HEK293T (cell line): ENCODE results near the gene CDK14.

Experiments used
- CTCF ChIA-PET: fragments of 350-600 bp; formaldehyde crosslinking; extraction: SDS; loops from one replicate; lab custom pipeline; 2021; ENCODE audit warnings: antibody characterized with exemption, inconsistent platforms; lab: Yijun Ruan, JAX
- POLR2A ChIA-PET: fragments of 350-600 bp; formaldehyde crosslinking; extraction: SDS; loops from one replicate; lab custom pipeline; 2020; ENCODE audit warnings: antibody characterized with exemption, inconsistent platforms; lab: Yijun Ruan, JAX
- DNase-seq: peaks from one replicate; pipeline ENCODE4 v3.0.0; 2012; ENCODE audit warnings: mixed read lengths; ENCODE audit errors: extremely low spot score
- ARNT ChIP-seq: fragments of 450-650 bp; IDR thresholded peaks from 2 replicates; pipeline ENCODE4 v1.6.1; 2017; ENCODE audit warnings: mild to moderate bottlenecking
- BHLHE40 ChIP-seq: fragments of 450-650 bp; IDR thresholded peaks from 2 replicates; pipeline ENCODE4 v1.6.1; 2016; ENCODE audit warnings: mild to moderate bottlenecking, moderate library complexity, borderline replicate concordance
- ELF4 ChIP-seq: fragments of 450-650 bp; IDR thresholded peaks from 2 replicates; pipeline ENCODE4 v1.6.1; 2017; ENCODE audit warnings: antibody characterized with exemption
- FOXA1 ChIP-seq: fragments of 450-650 bp; IDR thresholded peaks from 2 replicates; pipeline ENCODE4 v1.6.1; 2016; ENCODE audit warnings: mild to moderate bottlenecking
- FOXK2 ChIP-seq: fragments of 450-650 bp; IDR thresholded peaks from 2 replicates; pipeline ENCODE4 v1.6.1; 2016; ENCODE audit warnings: mild to moderate bottlenecking
- FOXM1 ChIP-seq: fragments of 450-650 bp; IDR thresholded peaks from 2 replicates; pipeline ENCODE4 v1.6.1; 2017; ENCODE audit warnings: mild to moderate bottlenecking, borderline replicate concordance
- HDGF ChIP-seq: fragments of 450-650 bp; IDR thresholded peaks from 2 replicates; pipeline ENCODE4 v1.6.1; 2017; ENCODE audit warnings: antibody characterized with exemption, borderline replicate concordance
- L3MBTL2 ChIP-seq: fragments of 450-650 bp; conservative IDR thresholded peaks from 2 replicates; pipeline ENCODE4 v1.6.1; 2016; ENCODE audit warnings: mild to moderate bottlenecking
- LEF1 ChIP-seq: fragments of 450-650 bp; IDR thresholded peaks from 2 replicates; pipeline ENCODE4 v1.6.1; 2017; ENCODE audit warnings: mild to moderate bottlenecking, borderline replicate concordance
- NFRKB ChIP-seq: fragments of 450-650 bp; IDR thresholded peaks from 2 replicates; pipeline ENCODE4 v1.6.1; 2016; ENCODE audit warnings: mild to moderate bottlenecking, moderate library complexity
- PKNOX1 ChIP-seq: fragments of 450-650 bp; IDR thresholded peaks from 2 replicates; pipeline ENCODE4 v1.6.1; 2016
- SP1 ChIP-seq: fragments of 450-650 bp; IDR thresholded peaks from 2 replicates; pipeline ENCODE4 v1.6.1; 2017
- SUZ12 ChIP-seq: fragments of 450-650 bp; IDR thresholded peaks from 2 replicates; pipeline ENCODE4 v1.6.1; 2016; ENCODE audit warnings: mild to moderate bottlenecking
- TARDBP ChIP-seq: fragments of 450-650 bp; IDR thresholded peaks from 2 replicates; pipeline ENCODE4 v1.6.1; 2016
- ZNF384 ChIP-seq: fragments of 450-650 bp; IDR thresholded peaks from 2 replicates; pipeline ENCODE4 v1.6.1; 2016

Gene CDK14

GRCh38 chr7:91243591-91244301 is 647.6 kb downstream of the CDK14 start:
- ChIA-PET POLR2A (no interaction called here), CTCF (interaction anchor here (0.6 kb wide), 1 partner anchor 14 kb away, joined by 3 read pairs; no protein-coding TSS in a partner anchor)
- no peak for DNase-seq
- no peak for TF ChIP-seq ZNF384

GRCh38 chr7:91247500-91247899 is 651.4 kb downstream of the CDK14 start:
- CTCF ChIA-PET, result no interaction called here
- DNase-seq, result no peak
- POLR2A ChIA-PET, result no interaction called here
- TF ChIP-seq FOXK2, result no peak
- TF ChIP-seq PKNOX1, result peak; percentile 48

GRCh38 chr7:91248996-91249395 is 652.9 kb downstream of the CDK14 start:
- POLR2A ChIA-PET, result no interaction called here
- no peak for DNase-seq
- TF ChIP-seq BHLHE40 (no peak), NFRKB (no peak), SUZ12 (no peak), FOXM1 (no peak), FOXK2 (no peak), HDGF (no peak), LEF1 (no peak), ARNT (no peak), L3MBTL2 (no peak), ZNF384 (no peak)
- CTCF ChIA-PET, result interaction anchor here (0.7 kb wide), 1 partner anchor 12 kb away, joined by 4 read pairs; no protein-coding TSS in a partner anchor

- CTCF ChIA-PET, result interaction anchor here (0.7 kb wide), 1 partner anchor 11 kb away, joined by 4 read pairs; no protein-coding TSS in a partner anchor
- DNase-seq, result no peak
- TF ChIP-seq PKNOX1 (no peak), SP1 (no peak), SUZ12 (no peak), L3MBTL2 (no peak), FOXA1 (no peak), FOXK2 (no peak), ELF4 (no peak), NFRKB (no peak), HDGF (no peak), LEF1 (no peak), ZNF384 (no peak), TARDBP (no peak), ARNT (no peak)
- POLR2A ChIA-PET, result no interaction called here
These were observed 653.5 kb downstream of the CDK14 start for GRCh38 chr7:91249506-91250233.

- no peak for TF ChIP-seq BHLHE40
- no peak for TF ChIP-seq HDGF
- TF ChIP-seq ARNT, result no peak
- TF ChIP-seq ELF4, result no peak
- no peak for TF ChIP-seq FOXA1
- no peak for TF ChIP-seq SP1
- DNase-seq, result no peak
- POLR2A ChIA-PET, result no interaction called here
- CTCF ChIA-PET, result no interaction called here
These were observed 654.6 kb downstream of the CDK14 start for GRCh38 chr7:91250706-91251105.

GRCh38 chr7:91251877-91252276 is 655.8 kb downstream of the CDK14 start:
- POLR2A ChIA-PET, result no interaction called here
- CTCF ChIA-PET, result no interaction called here
- TF ChIP-seq HDGF (no peak), ARNT (no peak), ELF4 (no peak), FOXA1 (no peak), FOXK2 (no peak), TARDBP (no peak), ZNF384 (no peak), NFRKB (no peak), SUZ12 (no peak), FOXM1 (no peak), SP1 (no peak)
- DNase-seq, result no peak
